Erythroblast (primary cell): ENCODE measurements around the gene WDR45.

Experiments used
- GATA1 ChIP-seq: IDR thresholded peaks from 2 replicates; pipeline ENCODE4 v1.6.1; 2011; ENCODE audit warnings: low read depth, mild to moderate bottlenecking, control low read depth, low read length, moderate library complexity
- POLR2A ChIP-seq: IDR thresholded peaks from 2 replicates; pipeline ENCODE4 v1.6.1; 2011; ENCODE audit warnings: mild to moderate bottlenecking, low read length

- TF ChIP-seq POLR2A: no peak
- TF ChIP-seq GATA1: no peak
Observed at GRCh38 chrX:49106296-49106695, 26.6 kb upstream of the WDR45 start.
